ENCODE results near the gene HSD17B7.

GRCh38 chr1:162755306-162755705 lies 35.2 kb upstream of the HSD17B7 start:
- TF ChIP-seq POLR2A (IDR thresholded peaks at IDR 0.05; ENCODE audit: extremely low read depth, insufficient read length) (no peak), MYC (IDR thresholded peaks at IDR 0.05; ENCODE audit: low read depth, low read length) (no peak)
